CD4-positive, alpha-beta T cell treated with Interferon alpha-2 for 1 hour (primary cell): ENCODE measurements around the gene ANO2.

Experiments
- DNase-seq, 2 donors: peaks; one replicate each; pipeline ENCODE4 v3.0.0-alpha.2; 2020 to 2022

The ANO2 gene

GRCh38 chr12:5654019-5654418 lies 291.0 kb downstream of the ANO2 start:
- no peak for DNase-seq

- DNase-seq, result no peak
Observed at GRCh38 chr12:5650829-5651461, 294.1 kb downstream of the ANO2 start.

GRCh38 chr12:5650281-5650680 lies 294.8 kb downstream of the ANO2 start:
- DNase-seq, result no peak

- DNase-seq, result no peak
Observed at GRCh38 chr12:5648692-5649359, 296.2 kb downstream of the ANO2 start.

- DNase-seq, result no peak
Observed at GRCh38 chr12:5643266-5643665, 301.8 kb downstream of the ANO2 start.

GRCh38 chr12:5637698-5638097 lies 307.4 kb downstream of the ANO2 start:
- no peak for DNase-seq

- no peak for DNase-seq
Observed at GRCh38 chr12:5636907-5637306, 308.2 kb downstream of the ANO2 start.

- no peak for DNase-seq
Observed at GRCh38 chr12:5633106-5633505, 312.0 kb downstream of the ANO2 start.

GRCh38 chr12:5632453-5632852 lies 312.6 kb downstream of the ANO2 start:
- no peak for DNase-seq

- no peak for DNase-seq
Observed at GRCh38 chr12:5631497-5631896, 313.6 kb downstream of the ANO2 start.

GRCh38 chr12:5630726-5631125 lies 314.3 kb downstream of the ANO2 start:
- DNase-seq, result no peak

- no peak for DNase-seq
Observed at GRCh38 chr12:5628501-5628900, 316.6 kb downstream of the ANO2 start.

GRCh38 chr12:5627053-5627630 lies 317.9 kb downstream of the ANO2 start:
- no peak for DNase-seq

GRCh38 chr12:5626151-5626550 lies 318.9 kb downstream of the ANO2 start:
- no peak for DNase-seq

- DNase-seq, result no peak
Observed at GRCh38 chr12:5624486-5625272, 320.4 kb downstream of the ANO2 start.

GRCh38 chr12:5623411-5623810 lies 321.6 kb downstream of the ANO2 start:
- DNase-seq, result no peak

- no peak for DNase-seq
Observed at GRCh38 chr12:5622280-5622679, 322.8 kb downstream of the ANO2 start.

GRCh38 chr12:5621329-5621728 lies 323.7 kb downstream of the ANO2 start:
- DNase-seq, result no peak

- no peak for DNase-seq
Observed at GRCh38 chr12:5620896-5621295, 324.2 kb downstream of the ANO2 start.

GRCh38 chr12:5619628-5620027 lies 325.4 kb downstream of the ANO2 start:
- DNase-seq, result no peak

- no peak for DNase-seq
Observed at GRCh38 chr12:5616854-5617253, 328.2 kb downstream of the ANO2 start.

- DNase-seq, result no peak
Observed at GRCh38 chr12:5615760-5616159, 329.3 kb downstream of the ANO2 start.

- no peak for DNase-seq
Observed at GRCh38 chr12:5614256-5614655, 330.8 kb downstream of the ANO2 start.
